Fibroblast of lung (primary cell): ENCODE results near the gene HHIPL1.

Source experiments
- EZH2 ChIP-seq: IDR thresholded peaks from 2 replicates; pipeline ENCODE4 v1.5.1; 2012; ENCODE audit warnings: low read length, control low read depth, mild to moderate bottlenecking; ENCODE audit errors: missing control alignments
- TF ChIP-seq, protein P1 (sequence below), 2 donors: IDR thresholded peaks in 1 of 2; conservative IDR thresholded peaks in 1 of 2; 1 replicate in 1 of 2; 2 replicates in 1 of 2; pipeline ENCODE4 v1.5.1; 2011 to 2012; ENCODE audit warnings: low read length in 2 of 2, control low read depth in 1 of 2, inconsistent platforms in 1 of 2, low read depth in 1 of 2, mild to moderate bottlenecking in 1 of 2

GRCh38 chr14:99624971-99625370, 20.0 kb upstream of the HHIPL1 start:
- TF ChIP-seq, protein P1, sequence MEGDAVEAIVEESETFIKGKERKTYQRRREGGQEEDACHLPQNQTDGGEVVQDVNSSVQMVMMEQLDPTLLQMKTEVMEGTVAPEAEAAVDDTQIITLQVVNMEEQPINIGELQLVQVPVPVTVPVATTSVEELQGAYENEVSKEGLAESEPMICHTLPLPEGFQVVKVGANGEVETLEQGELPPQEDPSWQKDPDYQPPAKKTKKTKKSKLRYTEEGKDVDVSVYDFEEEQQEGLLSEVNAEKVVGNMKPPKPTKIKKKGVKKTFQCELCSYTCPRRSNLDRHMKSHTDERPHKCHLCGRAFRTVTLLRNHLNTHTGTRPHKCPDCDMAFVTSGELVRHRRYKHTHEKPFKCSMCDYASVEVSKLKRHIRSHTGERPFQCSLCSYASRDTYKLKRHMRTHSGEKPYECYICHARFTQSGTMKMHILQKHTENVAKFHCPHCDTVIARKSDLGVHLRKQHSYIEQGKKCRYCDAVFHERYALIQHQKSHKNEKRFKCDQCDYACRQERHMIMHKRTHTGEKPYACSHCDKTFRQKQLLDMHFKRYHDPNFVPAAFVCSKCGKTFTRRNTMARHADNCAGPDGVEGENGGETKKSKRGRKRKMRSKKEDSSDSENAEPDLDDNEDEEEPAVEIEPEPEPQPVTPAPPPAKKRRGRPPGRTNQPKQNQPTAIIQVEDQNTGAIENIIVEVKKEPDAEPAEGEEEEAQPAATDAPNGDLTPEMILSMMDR (conservative IDR thresholded peaks at IDR 0.05 in 1 of 2, IDR thresholded peaks at IDR 0.05 in 1 of 2; ENCODE audit: low read depth in 1 of 2, low read length in 2 of 2): no peak
- TF ChIP-seq EZH2: no peak
